Testis (tissue), 3 donors: ENCODE data around the gene COPB1. TPM values are rescaled to one million over a fixed set of nuclear protein-coding genes. Genes with fewer than 3 reads are reported as not detected.

Source experiments
- DNase-seq: peaks from one replicate; pipeline ENCODE4 v3.0.0-alpha.2; 2019
- H3K27ac ChIP-seq, 2 donors: fragments of 200-600 bp; sonication (generic); one replicate each; pipeline ENCODE4 v1.5.1; 2019
- H3K27me3 ChIP-seq: fragments of 200-600 bp; sonication (generic); one replicate; pipeline ENCODE4 v1.5.1; 2019
- H3K36me3 ChIP-seq: fragments of 200-600 bp; sonication (generic); one replicate; pipeline ENCODE4 v1.5.1; 2017; ENCODE audit warnings: low read depth; ENCODE audit errors: missing control alignments
- H3K4me1 ChIP-seq: fragments of 200-600 bp; sonication (generic); one replicate; pipeline ENCODE4 v1.5.1; 2019
- H3K4me3 ChIP-seq, 2 donors: fragments of 200-600 bp; sonication (generic); one replicate each; pipeline ENCODE4 v1.5.1; 2017 to 2019
- H3K9me3 ChIP-seq: fragments of 200-600 bp; sonication (generic); one replicate; pipeline ENCODE4 v1.5.1; 2017
- CTCF ChIP-seq, 3 experiments: fragments of 450-650 bp in 2 of 3; fragments of 200-600 bp in 1 of 3; sonication (generic) in 1 of 3; IDR thresholded peaks; one replicate each; pipeline ENCODE4 v1.5.1; 2016 to 2019; ENCODE audit warnings: antibody characterized with exemption in 3 of 3, mild to moderate bottlenecking in 2 of 3, moderate library complexity in 1 of 3
- POLR2A ChIP-seq: fragments of 450-650 bp; IDR thresholded peaks from one replicate; pipeline ENCODE4 v1.6.1; 2017; ENCODE audit warnings: antibody characterized with exemption, mild to moderate bottlenecking, moderate library complexity
- WGBS, 2 donors: methylation state at CpG; one replicate each; pipeline ENCODE4 v1.1.5; 2018; 5-methylcytosine and 5-hydroxymethylcytosine counted together
- intact Hi-C: fragments of 100-400 bp; cut with DNase I; formaldehyde crosslinking; loops from one replicate; pipeline ENCODE4 v1.15.1; 2023; ENCODE audit warnings: low total_unique reads
- polyA plus RNA-seq: library from polyadenylated mRNA; stranded (reverse); fragments of 350-450 nt; fragmentation: Illumina TruSeq; extraction: RNeasy Lipid Tissue Mini Kit (QIAGEN cat#74804); gene quantifications from one replicate; pipeline ENCODE4 v1.2.3, GENCODE V29; 2014; ENCODE audit warnings: low read depth, low replicate concordance; ENCODE audit not compliant: insufficient read depth
- total RNA-seq, 2 donors: library from RNA; depleted of rRNA; stranded (reverse); fragments of >200 nt; gene quantifications; one replicate each; pipeline ENCODE4 v1.2.3, GENCODE V29; 2016

COPB1 gene
- total and polyA plus RNA-seq, 3 donors from 2014 or later: 71.7 to 87.3 (median 83.5) TPM

- Histone ChIP-seq H3K36me3 (no peaks in the 10 kb centered on the region), H3K4me3 (no peak overlapping the region), H3K27me3 (no peaks in the 10 kb centered on the region), H3K9me3 (no peaks in the 10 kb centered on the region), H3K4me1 (no peaks in the 10 kb centered on the region), H3K27ac (no peak overlapping the region)
- no peak for TF ChIP-seq POLR2A
- no peak for TF ChIP-seq CTCF (IDR thresholded peaks at IDR 0.05)
- intact Hi-C loops: no loop called here
- WGBS, 2 donors: 93% methylated on average over 3 of the region's 3 CpGs
- no peak for DNase-seq
Measured at GRCh38 chr11:14420223-14420622, 79.4 kb downstream of the COPB1 start.

GRCh38 chr11:14418801-14419417, 80.7 kb downstream of the COPB1 start:
- 88 to 89% methylated on average over 6 of the region's 6 CpGs for WGBS, 2 donors
- TF ChIP-seq POLR2A: no peak
- peak in 1 of 3 experiments; percentile 18 for TF ChIP-seq CTCF (IDR thresholded peaks at IDR 0.05)

GRCh38 chr11:14417617-14418374, 81.8 kb downstream of the COPB1 start:
- no peak for TF ChIP-seq CTCF (IDR thresholded peaks at IDR 0.05)
- TF ChIP-seq POLR2A: no peak
- WGBS, 2 donors: 84 to 86% methylated on average over 4 of the region's 4 CpGs
- DNase-seq: no peak

More at GRCh38 chr11:14418801-14419417, 80.7 kb downstream of the COPB1 start:
- intact Hi-C loops: no loop called here
- Histone ChIP-seq H3K36me3 (no peaks in the 10 kb centered on the region), H3K4me1 (no peaks in the 10 kb centered on the region), H3K27ac (no peak overlapping the region), H3K9me3 (no peaks in the 10 kb centered on the region), H3K4me3 (no peak overlapping the region), H3K27me3 (no peaks in the 10 kb centered on the region)
- DNase-seq: no peak

GRCh38 chr11:14417186-14417585, 82.4 kb downstream of the COPB1 start:
- no peak overlapping the region for H3K4me3 ChIP-seq
- H3K27ac ChIP-seq: no peak overlapping the region
- H3K36me3 ChIP-seq: no peaks in the 10 kb centered on the region
- no peak for DNase-seq
- intact Hi-C loops: no loop called here
- H3K9me3 ChIP-seq: no peaks in the 10 kb centered on the region
- no peaks in the 10 kb centered on the region for H3K27me3 ChIP-seq
- H3K4me1 ChIP-seq: no peaks in the 10 kb centered on the region
- TF ChIP-seq CTCF (IDR thresholded peaks at IDR 0.05) (no peak), POLR2A (no peak)
- WGBS, 2 donors: 94 to 95% methylated on average over 4 of the region's 4 CpGs

More at GRCh38 chr11:14417617-14418374, 81.8 kb downstream of the COPB1 start:
- H3K4me1 ChIP-seq: no peaks in the 10 kb centered on the region
- H3K27ac ChIP-seq: no peak overlapping the region
- H3K4me3 ChIP-seq: no peak overlapping the region
- no peaks in the 10 kb centered on the region for H3K27me3 ChIP-seq
- no peaks in the 10 kb centered on the region for H3K36me3 ChIP-seq
- intact Hi-C loops: no loop called here
- H3K9me3 ChIP-seq: no peaks in the 10 kb centered on the region
